GM12892 (cell line): ENCODE results near the gene FLII.

ENCODE experiments used
- POLR2A ChIP-seq: IDR thresholded peaks from 2 replicates; pipeline ENCODE4 v1.6.1; 2011; ENCODE audit warnings: low read depth, low read length, control low read depth
- POLR2AphosphoS5 ChIP-seq: IDR thresholded peaks from 2 replicates; pipeline ENCODE4 v1.6.1; 2011; ENCODE audit warnings: low read depth, low read length, control low read depth
- TAF1 ChIP-seq: IDR thresholded peaks from 2 replicates; pipeline ENCODE4 v1.6.1; 2011; ENCODE audit warnings: low read depth, mild to moderate bottlenecking, control low read depth, low read length, borderline replicate concordance

DNA sequence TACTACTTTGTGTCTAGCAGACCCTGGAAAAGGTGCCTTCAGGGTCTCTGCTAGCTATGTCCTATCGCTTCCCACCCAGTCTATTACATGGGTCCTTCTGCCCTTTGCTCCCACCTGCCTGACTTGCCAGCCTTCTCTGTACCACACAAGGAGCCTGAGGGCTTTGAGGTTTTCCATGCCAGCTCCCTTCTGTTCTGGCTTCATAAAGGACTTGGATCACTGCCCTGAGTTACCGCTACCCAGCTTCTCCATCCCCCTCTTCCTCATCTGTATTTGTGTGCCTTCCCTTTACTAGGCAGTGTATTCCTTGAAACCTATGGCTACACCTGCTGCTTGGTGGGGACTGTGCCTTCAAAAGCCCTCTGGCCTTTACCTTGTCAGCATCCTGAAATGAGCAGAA lies 52.7 kb downstream of the FLII start:
- TF ChIP-seq TAF1 = no peak
- no peak for TF ChIP-seq POLR2AphosphoS5
- no peak for TF ChIP-seq POLR2A
